Measurements from ENCODE around the gene ORAI3. TPM values are rescaled to one million over a fixed set of nuclear protein-coding genes. Genes with fewer than 3 reads are reported as not detected.

The ORAI3 gene
- polyA plus RNA-seq, 1 experiment = 23.7 TPM

DNA sequence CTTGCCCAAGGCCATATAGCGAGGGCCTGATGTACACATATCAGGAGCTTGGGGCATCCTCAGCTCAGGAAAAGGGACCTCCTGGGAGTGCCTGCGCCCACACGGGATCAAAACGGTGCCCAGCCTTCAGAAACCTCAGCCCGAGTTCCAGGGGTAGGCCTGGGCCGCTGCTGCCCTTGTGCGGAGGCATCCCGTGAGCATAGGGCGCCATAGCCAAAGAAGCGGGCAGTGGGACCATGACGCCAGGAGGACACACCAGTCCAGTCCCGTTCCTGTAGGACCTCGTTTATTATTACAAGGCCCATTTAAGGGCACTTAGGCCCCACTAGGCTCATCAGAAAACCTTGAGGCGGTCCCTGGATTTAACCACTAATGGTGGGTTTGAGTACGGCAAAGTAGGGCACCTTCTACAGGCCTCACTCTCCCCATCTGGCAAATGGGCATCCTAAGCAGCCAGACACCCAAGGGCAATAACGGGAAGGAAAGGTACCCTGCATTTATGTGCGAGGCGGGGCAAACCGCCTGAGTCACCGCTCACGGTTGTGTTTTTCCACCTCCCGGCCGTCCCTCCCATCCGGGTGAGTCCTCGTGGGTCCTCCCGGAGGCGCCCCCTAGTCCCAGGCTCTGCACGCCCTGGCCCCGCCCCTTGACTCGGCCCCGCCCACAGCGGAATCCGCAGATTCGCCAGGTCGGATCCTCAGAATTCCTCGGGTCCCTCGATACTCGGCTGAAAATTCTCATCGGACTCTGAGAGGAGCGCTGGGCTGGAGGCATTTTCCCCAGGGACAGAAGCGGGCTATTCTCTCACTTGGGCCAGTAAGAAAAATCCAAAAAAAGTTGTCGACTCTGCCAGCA is 8.0 kb downstream of the ORAI3 start:
- Histone ChIP-seq H3K4me3 (ENCODE audit: low read depth, low read length) (peak overlapping the region; percentile 82), H3K9me3 (ENCODE audit: control insufficient read depth, insufficient read depth, low read length) (no peaks in the 10 kb centered on the region; the same call in 1 of the 2 replicates), H3K27ac (ENCODE audit: low read depth, low read length) (peak overlapping the region; percentile 98), H3K27me3 (ENCODE audit: control insufficient read depth, insufficient read depth, low read length) (no peaks in the 10 kb centered on the region)
- POLR2A ChIA-PET = interaction anchor here (0.7 to 1.0 kb wide), 2 partner anchors 186 to 223 kb away, joined by 4 to 5 read pairs; partner anchors contain the start of gene FUS
- peak; percentile 39 for TF ChIP-seq CTCF (IDR thresholded peaks at IDR 0.05; ENCODE audit: low read depth, low read length)
- no peak for DNase-seq (ENCODE audit: low read depth, low spot score)
- CTCF ChIA-PET = interaction anchor here (1.0 kb wide), 1 partner anchor 185 kb away, joined by 6 read pairs; no protein-coding TSS in a partner anchor

DNA sequence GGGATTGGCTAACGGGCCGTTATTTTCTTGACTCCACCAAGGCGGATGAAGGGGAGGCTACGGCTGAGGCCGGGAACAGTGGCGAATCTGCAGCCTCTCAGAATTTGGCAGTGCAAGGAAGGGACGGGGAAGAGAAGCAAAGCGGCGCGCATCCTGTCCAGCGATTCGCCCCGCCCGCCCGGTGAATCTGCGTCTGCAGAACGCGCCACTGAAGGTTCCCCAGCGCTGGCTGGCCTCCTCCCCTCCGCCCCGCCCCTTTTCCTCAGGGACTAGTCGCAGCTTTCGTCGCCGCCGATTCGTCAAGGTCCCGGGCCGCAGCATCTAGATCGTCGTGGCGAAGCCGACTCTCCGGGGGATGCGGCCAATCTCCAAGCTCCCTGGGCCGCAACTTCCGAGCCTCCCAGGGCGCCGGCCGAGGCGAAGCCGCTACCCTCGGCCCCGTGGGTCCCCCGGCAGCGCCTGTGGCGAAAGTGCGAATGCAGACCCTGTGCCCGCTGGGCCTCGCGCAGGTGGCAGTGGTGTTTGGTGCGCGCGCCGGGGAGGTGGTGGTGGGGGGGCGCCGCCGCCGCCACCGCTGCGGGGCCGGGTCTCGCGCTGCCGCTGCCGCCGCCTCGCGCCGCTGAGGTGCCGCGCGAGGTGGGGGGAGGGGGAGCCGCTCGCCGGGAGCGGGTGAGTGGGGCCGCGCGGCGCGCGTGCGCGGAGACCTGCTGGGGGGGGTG is 8.7 kb downstream of the ORAI3 start, which contains the start of gene SETD1A:
Gene SETD1A (plus strand): TSS at position 299 of the 719 bp plus-strand sequence. CDS start 978 bp downstream, outside the sequence.
- DNase-seq (ENCODE audit: low read depth, low spot score) = peak; percentile 91
- H3K27ac ChIP-seq (ENCODE audit: low read depth, low read length) = peak within 1 kb of the TSS; percentile 98

DNA sequence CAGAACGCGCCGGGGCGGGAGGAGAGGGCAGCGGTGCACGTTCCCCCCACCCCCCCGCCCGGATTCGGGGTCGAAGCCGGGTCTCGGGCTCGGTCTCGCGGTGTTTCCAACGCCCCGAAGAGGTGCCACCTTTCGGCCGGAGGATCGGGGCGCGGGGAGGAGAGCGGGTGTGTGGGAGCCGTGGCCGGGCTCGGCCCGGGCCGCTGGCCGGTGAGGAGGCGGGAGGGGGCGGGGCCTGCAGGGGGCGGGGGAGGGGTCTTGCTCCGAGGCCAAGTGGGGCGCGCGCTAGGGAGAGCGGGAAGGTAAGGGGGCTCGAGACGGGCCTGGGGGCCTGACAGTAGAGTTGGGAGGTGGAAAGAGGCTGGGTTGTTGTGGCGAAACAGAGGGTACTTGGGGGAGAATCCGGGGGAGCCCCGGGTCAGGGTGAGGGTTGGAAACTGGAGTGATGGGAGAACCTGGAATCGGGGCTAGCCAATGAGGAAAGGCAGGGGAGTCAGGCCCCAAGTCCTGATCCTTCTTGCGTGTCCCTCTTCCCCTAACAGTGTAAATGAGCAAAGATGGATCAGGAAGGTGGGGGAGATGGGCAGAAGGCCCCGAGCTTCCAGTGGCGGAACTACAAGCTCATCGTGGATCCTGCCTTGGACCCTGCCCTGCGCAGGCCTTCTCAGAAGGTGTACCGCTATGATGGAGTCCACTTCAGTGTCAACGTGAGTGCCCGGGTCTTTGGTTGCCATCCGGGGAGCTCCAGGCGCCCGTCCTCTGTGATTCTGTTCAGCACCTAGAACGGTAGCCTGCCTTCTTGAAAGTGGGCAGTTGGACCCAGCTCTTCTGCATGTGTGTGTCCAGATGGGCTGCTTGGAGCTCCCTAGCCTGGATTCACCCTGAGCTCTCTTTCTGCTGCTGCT is 9.6 kb downstream of the ORAI3 start:
- Histone ChIP-seq H3K9me3 (ENCODE audit: control insufficient read depth, insufficient read depth, low read length) (no peaks in the 10 kb centered on the region; the same call in 1 of the 2 replicates), H3K4me3 (ENCODE audit: low read depth, low read length) (peak overlapping the region; percentile 82), H3K27ac (ENCODE audit: low read depth, low read length) (peak overlapping the region; percentile 21), H3K27me3 (ENCODE audit: control insufficient read depth, insufficient read depth, low read length) (no peaks in the 10 kb centered on the region)
- CTCF ChIA-PET = interaction anchor here (0.8 to 1.4 kb wide), 3 partner anchors 13 to 184 kb away, joined by 3 to 5 read pairs (median 3); partner anchors contain the start of gene HSD3B7
- POLR2A ChIA-PET = interaction anchor here (1.0 kb wide), 1 partner anchor 221 kb away, joined by 4 read pairs; the partner anchor contains the start of gene FUS
- no peak for DNase-seq (ENCODE audit: low read depth, low spot score)
- TF ChIP-seq CTCF (IDR thresholded peaks at IDR 0.05; ENCODE audit: low read depth, low read length) = no peak

More for the DNA sequence above, 8.7 kb downstream of the ORAI3 start, which contains the start of gene SETD1A:
- no peaks in the 10 kb centered on the region for H3K27me3 ChIP-seq (ENCODE audit: control insufficient read depth, insufficient read depth, low read length)
- peak within 1 kb of the TSS; percentile 82 for H3K4me3 ChIP-seq (ENCODE audit: low read depth, low read length)
- no peak for TF ChIP-seq CTCF (IDR thresholded peaks at IDR 0.05; ENCODE audit: low read depth, low read length)
- ChIA-PET CTCF (no interaction called here), POLR2A (interaction anchor here (0.7 to 1.0 kb wide), 2 partner anchors 185 to 222 kb away, joined by 4 to 5 read pairs; partner anchors contain the start of gene FUS)
- no peaks in the 10 kb centered on the region; the same call in 1 of the 2 replicates for H3K9me3 ChIP-seq (ENCODE audit: control insufficient read depth, insufficient read depth, low read length)

DNA sequence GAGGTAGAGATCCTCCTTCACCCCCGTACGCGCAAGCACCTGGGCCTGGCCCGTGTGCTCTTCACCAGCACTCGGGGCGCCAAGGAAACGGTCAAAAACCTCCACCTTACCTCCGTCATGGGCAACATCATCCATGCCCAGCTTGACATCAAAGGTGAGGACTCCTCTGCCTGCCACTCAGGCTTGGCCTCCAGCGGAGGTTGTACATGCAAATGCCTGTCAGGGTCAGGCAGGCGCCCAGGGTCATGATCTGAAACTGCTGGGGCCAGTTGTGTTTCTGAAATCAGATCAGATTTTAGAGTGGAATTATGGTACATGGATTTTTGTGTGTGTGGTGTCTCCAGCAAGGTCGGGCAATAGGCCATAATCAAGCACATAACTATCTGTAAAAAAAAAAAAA is 12.5 kb downstream of the ORAI3 start:
- POLR2A ChIA-PET = interaction anchor here (0.7 kb wide), 1 partner anchor 192 kb away, joined by 4 read pairs; no protein-coding TSS in a partner anchor

More for the DNA sequence above, 12.5 kb downstream of the ORAI3 start:
- CTCF ChIA-PET = interaction anchor here (0.6 to 1.3 kb wide), 2 partner anchors 23 to 195 kb away, joined by 3 read pairs; no protein-coding TSS in a partner anchor
- no peak overlapping the region for H3K27ac ChIP-seq (ENCODE audit: low read depth, low read length)
- no peak for TF ChIP-seq CTCF (IDR thresholded peaks at IDR 0.05; ENCODE audit: low read depth, low read length)
- DNase-seq (ENCODE audit: low read depth, low spot score) = no peak
- no peak overlapping the region for H3K4me3 ChIP-seq (ENCODE audit: low read depth, low read length)
- no peaks in the 10 kb centered on the region for H3K27me3 ChIP-seq (ENCODE audit: control insufficient read depth, insufficient read depth, low read length)
- H3K9me3 ChIP-seq (ENCODE audit: control insufficient read depth, insufficient read depth, low read length) = no peaks in the 10 kb centered on the region; the same call in 1 of the 2 replicates

Measured in AG04450 (cell line).